GM12878 (cell line): ENCODE data around the gene PRKAB1. TPM values are rescaled to one million over a fixed set of nuclear protein-coding genes. Genes with fewer than 3 reads are reported as not detected.

Experiments
- ATAC-seq: fragments of 200-7000 bp; cut with Tn5 transposase; 3 replicates; pipeline ENCODE4 v1.9.1; 2020; ENCODE audit warnings: mild to moderate bottlenecking, moderate library complexity
- BruUV-seq: library from RNA; stranded (reverse); fragments of 400-500 nt; replicated peaks from 2 replicates; lab custom pipeline; 2021; lab: Mats Ljungman, UMichigan
- CTCF ChIA-PET: fragments of 300-600 bp; sonication (Branson Sonifier 250); formaldehyde crosslinking; extraction: SDS; loops from one replicate; lab custom pipeline; 2021; ENCODE audit warnings: inconsistent platforms; lab: Yijun Ruan, JAX
- POLR2A ChIA-PET: fragments of 350-600 bp; formaldehyde crosslinking; extraction: SDS; loops from one replicate; lab custom pipeline; 2021; ENCODE audit warnings: inconsistent platforms; lab: Charles Lee
- RAD21 ChIA-PET: fragments of 300-600 bp; sonication (Branson Sonifier 250); formaldehyde crosslinking; loops from one replicate; lab custom pipeline; 2023; ENCODE audit warnings: antibody characterized with exemption; ENCODE audit not compliant: unreplicated experiment; lab: Charles Lee
- SMC1A ChIA-PET: fragments of 300-600 bp; sonication (Branson Sonifier 250); formaldehyde crosslinking; loops from one replicate; lab custom pipeline; 2023; ENCODE audit not compliant: unreplicated experiment, uncharacterized antibody; lab: Charles Lee
- DNase-seq: peaks from one replicate; pipeline ENCODE4 v3.0.0-alpha.2; 2011; ENCODE audit warnings: low read depth, low spot score
- FAIRE-seq: peaks from 3 replicates; lab custom pipeline; 2011; peaks lifted over from hg19 to GRCh38; lab: Jason Lieb, UNC
- H2AFZ ChIP-seq: 2 replicates; pipeline ENCODE4 v1.6.0; 2011; ENCODE audit warnings: low read depth, low read length, control low read depth; ENCODE audit not compliant: control insufficient read depth
- H3K27ac ChIP-seq: 2 replicates; pipeline ENCODE4 v1.5.1; 2011; ENCODE audit warnings: control low read depth; ENCODE audit not compliant: control insufficient read depth, insufficient read depth
- H3K27me3 ChIP-seq, 2 experiments: replicated peaks in 1 of 2; 2 replicates each; pipeline versions ENCODE4 v1.6.0 to v1.6.1; 2011; ENCODE audit warnings: low read length in 1 of 2; ENCODE audit not compliant: control insufficient read depth in 2 of 2, insufficient read depth in 2 of 2
- H3K36me3 ChIP-seq, 2 experiments: 2 replicates each; pipeline ENCODE4 v1.5.1; 2011; ENCODE audit warnings: low read length in 1 of 2; ENCODE audit not compliant: control insufficient read depth in 2 of 2, insufficient read depth in 2 of 2
- H3K4me1 ChIP-seq: 2 replicates; pipeline ENCODE4 v1.6.1; 2011; ENCODE audit warnings: mild to moderate bottlenecking, low read length, moderate library complexity, mixed read lengths; ENCODE audit not compliant: control insufficient read depth, insufficient read depth
- H3K4me2 ChIP-seq: 2 replicates; pipeline ENCODE4 v1.6.0; 2011; ENCODE audit warnings: control low read depth; ENCODE audit not compliant: control insufficient read depth, insufficient read depth
- H3K4me3 ChIP-seq: fragments of 200-600 bp; sonication (generic); 2 replicates; pipeline ENCODE4 v1.5.1; 2016
- H3K79me2 ChIP-seq: 2 replicates; pipeline ENCODE4 v1.6.0; 2011; ENCODE audit warnings: low read length; ENCODE audit not compliant: control insufficient read depth, insufficient read depth
- H3K9ac ChIP-seq: 2 replicates; pipeline ENCODE4 v1.8.0; 2011; ENCODE audit warnings: low read length, control low read depth, mixed read lengths; ENCODE audit not compliant: control insufficient read depth, insufficient read depth
- H3K9me3 ChIP-seq: replicated peaks from 3 replicates; pipeline ENCODE4 v1.5.1; 2011; ENCODE audit warnings: mild to moderate bottlenecking, low read length; ENCODE audit not compliant: control insufficient read depth, insufficient read depth
- H4K20me1 ChIP-seq: 2 replicates; pipeline ENCODE4 v1.6.0; 2011; ENCODE audit not compliant: control insufficient read depth, insufficient read depth
- BACH1 ChIP-seq: fragments of 450-650 bp; IDR thresholded peaks from 2 replicates; pipeline ENCODE4 v1.6.1; 2017; ENCODE audit warnings: mild to moderate bottlenecking, borderline replicate concordance
- CHD1 ChIP-seq: IDR thresholded peaks from 2 replicates; pipeline ENCODE4 v1.6.1; 2012; ENCODE audit warnings: low read depth, low read length, improper control_type of control experiment
- FOXM1 ChIP-seq: IDR thresholded peaks from 2 replicates; pipeline ENCODE4 v1.6.1; 2012; ENCODE audit warnings: low read depth, mild to moderate bottlenecking, inconsistent platforms, low read length, moderate library complexity
- IKZF1 ChIP-seq: fragments of 450-650 bp; conservative IDR thresholded peaks from 2 replicates; pipeline ENCODE4 v1.6.1; 2017; ENCODE audit warnings: antibody characterized with exemption, mild to moderate bottlenecking
- NFXL1 ChIP-seq: fragments of 450-650 bp; IDR thresholded peaks from 2 replicates; pipeline ENCODE4 v1.6.1; 2017; ENCODE audit warnings: antibody characterized with exemption, mild to moderate bottlenecking, borderline replicate concordance
- NR2C1 ChIP-seq: fragments of 450-650 bp; IDR thresholded peaks from 2 replicates; pipeline ENCODE4 v1.6.1; 2017; ENCODE audit warnings: antibody characterized with exemption, mild to moderate bottlenecking, moderate library complexity
- POLR2AphosphoS2 ChIP-seq: IDR thresholded peaks from 2 replicates; pipeline ENCODE4 v1.6.1; 2011; ENCODE audit warnings: low read depth, mild to moderate bottlenecking, low read length, improper control_type of control experiment, moderate library complexity
- SIN3A ChIP-seq: IDR thresholded peaks from 2 replicates; pipeline ENCODE4 v1.6.1; 2012; ENCODE audit warnings: low read depth, low read length, improper control_type of control experiment
- SMC3 ChIP-seq: IDR thresholded peaks from 2 replicates; pipeline ENCODE4 v1.6.1; 2011; ENCODE audit warnings: low read length, improper control_type of control experiment, borderline replicate concordance
- SREBF1 ChIP-seq: IDR thresholded peaks from 2 replicates; pipeline ENCODE4 v1.6.1; 2012; ENCODE audit warnings: mild to moderate bottlenecking, low read length
- SUPT20H ChIP-seq: IDR thresholded peaks from 2 replicates; pipeline ENCODE4 v1.6.1; 2011; ENCODE audit warnings: low read depth, mild to moderate bottlenecking, low read length, moderate library complexity, borderline replicate concordance; ENCODE audit not compliant: control insufficient read depth
- TAF1 ChIP-seq: IDR thresholded peaks from 2 replicates; pipeline ENCODE4 v1.6.1; 2011; ENCODE audit warnings: mild to moderate bottlenecking, low read depth, low read length, borderline replicate concordance
- WGBS: methylation state at CpG from one replicate; pipeline ENCODE4 v1.1.6; 2016; ENCODE audit warnings: low lambda C conversion rate; ENCODE audit not compliant: insufficient replicate concordance, insufficient coverage; ENCODE audit errors: missing lambda C conversion rate; 5-methylcytosine and 5-hydroxymethylcytosine counted together
- in situ Hi-C: fragments of 300-500 bp; cut with MboI; formaldehyde crosslinking; loops from 9 replicates; pipeline ENCODE4 v1.14.3; 2018; ENCODE audit warnings: mixed read lengths
- intact Hi-C: fragments of 100-400 bp; cut with micrococcal nuclease; formaldehyde crosslinking; loops from one replicate; pipeline ENCODE4 v1.14.2; 2022; ENCODE audit not compliant: unreplicated experiment
- polyA plus RNA-seq, 11 experiments: library from polyadenylated mRNA; depleted of rRNA in 4 of 11; unstranded in 6 of 11; stranded (reverse) in 5 of 11; fragments of >200 nt; fragmentation: Nextera tagmentation in 4 of 11; fragmentation: Illumina TruSeq in 1 of 11; extraction: Ambion mirVana in 4 of 11; extraction: Trizol in 1 of 11; gene quantifications; 1 replicate in 1 of 11; 2 replicates in 10 of 11; pipeline versions ENCODE4 v1.2.1 to v1.2.3, GENCODE V29; 2011 to 2016; ENCODE audit warnings: inconsistent platforms in 2 of 11, missing spikeins in 2 of 11, low read depth in 1 of 11
- total RNA-seq, 4 experiments: library from RNA; depleted of rRNA in 3 of 4; stranded (reverse); fragments of >200 nt in 3 of 4; fragmentation: Illumina TruSeq in 1 of 4; extraction: Trizol in 1 of 4; gene quantifications; 2 replicates each; pipeline versions ENCODE4 v1.2.1 to v1.2.3, GENCODE V29; 2013 to 2021
- TF ChIP-seq, protein P1 (sequence below): IDR thresholded peaks from 2 replicates; pipeline ENCODE4 v1.6.1; 2012; ENCODE audit warnings: low read depth, low read length, improper control_type of control experiment
- TF ChIP-seq, protein P2 (sequence below): fragments of 450-650 bp; IDR thresholded peaks from 2 replicates; pipeline ENCODE4 v1.6.1; 2017; ENCODE audit warnings: mild to moderate bottlenecking, moderate library complexity

The PRKAB1 gene
- total and polyA plus RNA-seq, 10 of the 15 experiments (the other 5 are each of a cell fraction or from before 2014, with no cell fraction given) = 24.6 to 85.0 (median 50.6) TPM

DNA sequence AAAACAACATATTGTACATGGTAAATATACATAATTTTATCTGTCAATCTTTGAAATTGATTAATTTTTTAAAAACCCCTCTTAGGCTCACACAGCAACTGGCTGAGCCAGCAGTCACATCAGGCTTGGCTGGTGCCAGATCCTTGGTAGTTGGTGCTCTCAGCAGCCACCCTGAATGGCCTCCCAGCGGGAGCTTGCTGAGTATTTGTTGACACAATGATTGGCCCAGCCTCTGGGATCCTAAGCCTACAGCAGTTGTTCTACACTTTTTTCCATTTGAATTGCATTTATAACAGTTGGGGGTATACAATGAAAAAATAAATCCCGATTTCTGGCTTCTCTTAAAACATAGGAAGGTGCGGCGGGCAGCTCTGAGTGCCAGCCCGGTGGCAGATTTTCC, 11.1 kb downstream of the PRKAB1 start:
- POLR2A ChIA-PET = interaction anchor here (3.9 kb wide), 1 partner anchor 9 kb away, joined by 54 read pairs; the partner anchor contains the start of gene PRKAB1
- intact Hi-C loops = no loop called here
- Histone ChIP-seq H3K9me3 (no peaks in the 10 kb centered on the region), H3K4me2 (no peak overlapping the region), H3K27me3 (no peaks in the 10 kb centered on the region), H2AFZ (no peak overlapping the region), H4K20me1 (no peaks in the 10 kb centered on the region), H3K79me2 (no peaks in the 10 kb centered on the region), H3K4me1 (peaks cover 20% of the 10 kb centered on the region), H3K4me3 (no peak overlapping the region), H3K9ac (no peak overlapping the region), H3K27ac (no peak overlapping the region), H3K36me3 (peaks cover 33 to 37% of the 10 kb centered on the region in 2 experiments)
- RAD21 ChIA-PET = interaction anchor here (1.2 to 5.0 kb wide), 2 partner anchors 10 to 13 kb away, joined by 3 to 41 read pairs; partner anchors contain the start of gene PRKAB1
- 100% methylated on average over 5 of the region's 5 CpGs for WGBS
- SMC1A ChIA-PET = interaction anchor here (5.7 kb wide), 1 partner anchor 9 kb away, joined by 83 read pairs; the partner anchor contains the start of gene PRKAB1
- CTCF ChIA-PET = interaction anchor here (1.7 to 8.6 kb wide), 2 partner anchors 9 to 102 kb away, joined by 7 to 91 read pairs; partner anchors contain the start of gene PRKAB1
- DNase-seq (no peak), FAIRE-seq (no peak), ATAC-seq (no peak)
- BruUV-seq = no TSS peak
- in situ Hi-C loops = no loop called here
- no peak for TF ChIP-seq SIN3A
- no peak for TF ChIP-seq SREBF1
- TF ChIP-seq, protein P1, sequence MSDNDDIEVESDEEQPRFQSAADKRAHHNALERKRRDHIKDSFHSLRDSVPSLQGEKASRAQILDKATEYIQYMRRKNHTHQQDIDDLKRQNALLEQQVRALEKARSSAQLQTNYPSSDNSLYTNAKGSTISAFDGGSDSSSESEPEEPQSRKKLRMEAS = no peak
- TF ChIP-seq BACH1 = no peak
- no peak for TF ChIP-seq SMC3
- no peak for TF ChIP-seq TAF1
- no peak for TF ChIP-seq POLR2AphosphoS2
- TF ChIP-seq, protein P2, sequence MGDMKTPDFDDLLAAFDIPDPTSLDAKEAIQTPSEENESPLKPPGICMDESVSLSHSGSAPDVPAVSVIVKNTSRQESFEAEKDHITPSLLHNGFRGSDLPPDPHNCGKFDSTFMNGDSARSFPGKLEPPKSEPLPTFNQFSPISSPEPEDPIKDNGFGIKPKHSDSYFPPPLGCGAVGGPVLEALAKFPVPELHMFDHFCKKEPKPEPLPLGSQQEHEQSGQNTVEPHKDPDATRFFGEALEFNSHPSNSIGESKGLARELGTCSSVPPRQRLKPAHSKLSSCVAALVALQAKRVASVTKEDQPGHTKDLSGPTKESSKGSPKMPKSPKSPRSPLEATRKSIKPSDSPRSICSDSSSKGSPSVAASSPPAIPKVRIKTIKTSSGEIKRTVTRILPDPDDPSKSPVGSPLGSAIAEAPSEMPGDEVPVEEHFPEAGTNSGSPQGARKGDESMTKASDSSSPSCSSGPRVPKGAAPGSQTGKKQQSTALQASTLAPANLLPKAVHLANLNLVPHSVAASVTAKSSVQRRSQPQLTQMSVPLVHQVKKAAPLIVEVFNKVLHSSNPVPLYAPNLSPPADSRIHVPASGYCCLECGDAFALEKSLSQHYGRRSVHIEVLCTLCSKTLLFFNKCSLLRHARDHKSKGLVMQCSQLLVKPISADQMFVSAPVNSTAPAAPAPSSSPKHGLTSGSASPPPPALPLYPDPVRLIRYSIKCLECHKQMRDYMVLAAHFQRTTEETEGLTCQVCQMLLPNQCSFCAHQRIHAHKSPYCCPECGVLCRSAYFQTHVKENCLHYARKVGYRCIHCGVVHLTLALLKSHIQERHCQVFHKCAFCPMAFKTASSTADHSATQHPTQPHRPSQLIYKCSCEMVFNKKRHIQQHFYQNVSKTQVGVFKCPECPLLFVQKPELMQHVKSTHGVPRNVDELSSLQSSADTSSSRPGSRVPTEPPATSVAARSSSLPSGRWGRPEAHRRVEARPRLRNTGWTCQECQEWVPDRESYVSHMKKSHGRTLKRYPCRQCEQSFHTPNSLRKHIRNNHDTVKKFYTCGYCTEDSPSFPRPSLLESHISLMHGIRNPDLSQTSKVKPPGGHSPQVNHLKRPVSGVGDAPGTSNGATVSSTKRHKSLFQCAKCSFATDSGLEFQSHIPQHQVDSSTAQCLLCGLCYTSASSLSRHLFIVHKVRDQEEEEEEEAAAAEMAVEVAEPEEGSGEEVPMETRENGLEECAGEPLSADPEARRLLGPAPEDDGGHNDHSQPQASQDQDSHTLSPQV = no peak
- no peak for TF ChIP-seq NR2C1
- TF ChIP-seq CHD1 = no peak
- no peak for TF ChIP-seq FOXM1
- no peak for TF ChIP-seq IKZF1
- TF ChIP-seq NFXL1 = no peak
- no peak for TF ChIP-seq SUPT20H
- TF ChIP-seq, all 136 proteins: peak for 0
